Vagina (tissue), 2 donors: ENCODE results near the gene YPEL4.

Source experiments
- POLR2A ChIP-seq, 2 donors: fragments of 450-650 bp; IDR thresholded peaks; one replicate each; pipeline ENCODE4 v1.6.1; 2017; ENCODE audit warnings: antibody characterized with exemption in 2 of 2, mild to moderate bottlenecking in 2 of 2, moderate library complexity in 2 of 2
- TF ChIP-seq, protein P1 (sequence below), 3 experiments: fragments of 450-650 bp in 2 of 3; fragments of 200-600 bp in 1 of 3; sonication (generic) in 1 of 3; IDR thresholded peaks; one replicate each; pipeline ENCODE4 v1.5.1; 2017 to 2019; ENCODE audit warnings: antibody characterized with exemption in 3 of 3, mild to moderate bottlenecking in 2 of 3, moderate library complexity in 2 of 3

DNA sequence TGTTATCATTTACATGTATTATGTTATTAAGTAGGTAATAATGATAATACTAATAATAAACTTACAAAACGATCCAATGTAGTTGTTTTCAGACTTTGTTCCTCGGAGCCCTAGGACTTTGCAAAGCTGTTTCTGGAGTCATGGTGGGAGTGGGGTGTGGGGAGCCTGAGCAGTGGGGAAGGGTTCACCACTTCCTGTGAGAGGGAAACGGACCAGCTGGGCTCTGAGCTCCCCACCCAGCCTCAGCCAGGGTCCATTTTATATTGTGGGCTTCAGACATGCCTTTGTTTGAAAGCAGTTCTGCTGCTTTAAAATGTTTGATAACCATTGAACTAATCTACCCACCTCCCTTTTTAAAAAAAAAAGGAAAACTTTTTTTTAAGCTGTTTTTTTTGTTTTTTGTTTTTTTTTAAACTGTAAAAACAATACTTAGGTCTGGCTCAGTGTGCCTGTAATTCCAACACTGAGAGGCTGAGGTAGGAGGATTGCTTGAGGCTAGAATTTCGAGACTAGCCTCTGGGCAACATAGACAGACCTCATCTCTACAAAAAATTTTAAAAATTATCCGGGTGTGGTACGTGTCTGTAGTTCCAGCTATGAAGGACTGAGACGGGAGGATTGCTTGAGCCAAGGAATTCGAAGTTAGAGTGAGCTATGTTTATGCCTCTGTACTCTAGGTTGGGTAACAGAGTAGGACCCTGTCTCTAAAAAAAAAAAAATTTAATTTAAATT is 45.2 kb downstream of the YPEL4 start:
- TF ChIP-seq, protein P1, sequence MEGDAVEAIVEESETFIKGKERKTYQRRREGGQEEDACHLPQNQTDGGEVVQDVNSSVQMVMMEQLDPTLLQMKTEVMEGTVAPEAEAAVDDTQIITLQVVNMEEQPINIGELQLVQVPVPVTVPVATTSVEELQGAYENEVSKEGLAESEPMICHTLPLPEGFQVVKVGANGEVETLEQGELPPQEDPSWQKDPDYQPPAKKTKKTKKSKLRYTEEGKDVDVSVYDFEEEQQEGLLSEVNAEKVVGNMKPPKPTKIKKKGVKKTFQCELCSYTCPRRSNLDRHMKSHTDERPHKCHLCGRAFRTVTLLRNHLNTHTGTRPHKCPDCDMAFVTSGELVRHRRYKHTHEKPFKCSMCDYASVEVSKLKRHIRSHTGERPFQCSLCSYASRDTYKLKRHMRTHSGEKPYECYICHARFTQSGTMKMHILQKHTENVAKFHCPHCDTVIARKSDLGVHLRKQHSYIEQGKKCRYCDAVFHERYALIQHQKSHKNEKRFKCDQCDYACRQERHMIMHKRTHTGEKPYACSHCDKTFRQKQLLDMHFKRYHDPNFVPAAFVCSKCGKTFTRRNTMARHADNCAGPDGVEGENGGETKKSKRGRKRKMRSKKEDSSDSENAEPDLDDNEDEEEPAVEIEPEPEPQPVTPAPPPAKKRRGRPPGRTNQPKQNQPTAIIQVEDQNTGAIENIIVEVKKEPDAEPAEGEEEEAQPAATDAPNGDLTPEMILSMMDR (IDR thresholded peaks at IDR 0.05) = no peak
- no peak for TF ChIP-seq POLR2A (IDR thresholded peaks at IDR 0.05)
